Central memory CD8-positive, alpha-beta T cell (primary cell): ENCODE results near the gene HNF1A.
"Not testable (repeated sequence)": the region's sequence is repeated elsewhere in the genome, so short reads cannot be mapped to it uniquely, and the experiment has no call there.

Experiments
- ATAC-seq: fragments of 150-1000 bp; cut with Tn5 transposase; replicated peaks from 2 replicates; pipeline ENCODE4 v1.10.0; 2022; ENCODE audit warnings: mild to moderate bottlenecking, moderate FRiP score, moderate number of reproducible peaks; ENCODE audit not compliant: poor library complexity, severe bottlenecking; ENCODE audit errors: extremely low read depth
- DNase-seq, 2 donors: peaks; one replicate each; pipeline ENCODE4 v3.0.0; 2021; ENCODE audit warnings: low spot score in 2 of 2
- H3K27ac Mint-ChIP-seq: one replicate; pipeline ENCODE4 v1.8.0; 2022; ENCODE audit warnings: low read depth, mild to moderate bottlenecking, moderate library complexity, mixed read lengths
- H3K27me3 Mint-ChIP-seq: one replicate; pipeline ENCODE4 v1.8.0; 2022; ENCODE audit warnings: mixed read lengths
- H3K36me3 Mint-ChIP-seq: one replicate; pipeline ENCODE4 v1.8.0; 2022; ENCODE audit warnings: mild to moderate bottlenecking, moderate library complexity, mixed read lengths; ENCODE audit not compliant: insufficient read depth
- H3K4me1 Mint-ChIP-seq: one replicate; pipeline ENCODE4 v1.8.0; 2022; ENCODE audit warnings: mixed read lengths
- H3K4me3 Mint-ChIP-seq: one replicate; pipeline ENCODE4 v1.8.0; 2022; ENCODE audit warnings: mild to moderate bottlenecking, moderate library complexity, mixed read lengths
- H3K9me3 Mint-ChIP-seq: one replicate; pipeline ENCODE4 v1.8.0; 2022; ENCODE audit warnings: mixed read lengths

HNF1A gene

DNA sequence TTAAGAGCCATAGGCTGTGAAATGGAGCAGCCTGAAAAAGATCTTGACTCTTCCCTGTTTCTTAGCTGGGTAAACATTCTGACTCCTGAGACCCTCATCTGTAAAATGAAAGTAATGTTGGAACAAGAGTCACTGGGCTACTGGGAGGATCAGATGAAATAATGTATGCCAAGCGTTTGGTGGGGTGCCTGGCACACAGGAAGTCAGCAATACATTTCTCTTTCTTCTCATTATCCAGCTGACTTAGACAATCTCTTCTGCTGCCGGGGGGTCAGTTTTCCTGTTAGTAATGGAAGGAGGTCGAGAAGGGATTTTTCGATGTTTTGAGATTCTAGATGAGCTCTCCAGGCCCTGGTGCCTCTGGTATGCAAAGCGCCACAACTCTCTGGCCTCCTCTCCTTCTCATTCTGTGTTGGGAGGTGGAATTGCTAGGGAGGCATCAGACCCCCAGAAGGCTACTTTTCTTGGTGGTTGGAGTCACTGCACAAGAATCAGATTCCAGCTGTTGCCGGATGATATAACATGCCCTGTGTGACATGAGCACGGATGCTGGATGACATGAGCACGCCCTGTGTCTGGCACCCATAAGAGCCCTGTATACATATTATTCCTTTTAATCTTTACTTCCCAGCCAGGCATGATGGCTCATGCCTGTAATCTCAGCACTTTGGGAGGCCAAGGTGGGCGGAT, 56.4 kb downstream of the HNF1A start:
- peak overlapping the region; percentile 91 for H3K27ac Mint-ChIP-seq

DNA sequence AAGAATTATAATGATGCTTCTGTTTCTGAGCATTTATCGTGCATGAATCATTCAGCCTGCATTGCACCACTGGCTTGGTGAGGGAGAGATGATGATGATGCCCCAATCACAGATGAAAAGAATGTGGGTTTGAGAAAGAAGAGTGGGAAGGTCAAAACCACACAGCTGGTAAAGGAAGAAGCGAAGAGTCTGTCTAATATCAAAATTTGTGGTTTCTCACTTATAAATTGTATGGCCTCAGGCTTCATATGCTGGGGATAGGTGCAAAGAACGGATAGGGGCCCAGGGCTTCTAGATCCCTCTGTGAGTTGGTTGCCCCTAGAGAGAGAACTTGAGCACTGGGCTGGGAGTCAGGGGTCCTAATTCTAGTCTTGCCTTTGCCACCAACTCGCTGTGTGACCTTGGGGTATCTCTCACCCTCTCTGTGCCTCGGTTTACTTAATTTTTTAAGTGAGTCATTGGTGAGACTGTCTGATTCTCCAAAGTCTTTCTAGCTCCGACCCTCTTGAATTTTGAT, 58.5 kb downstream of the HNF1A start:
- H3K27ac Mint-ChIP-seq, result peak overlapping the region; percentile 98
- H3K4me1 Mint-ChIP-seq, result peaks cover 60% of the 10 kb centered on the region
- H3K36me3 Mint-ChIP-seq, result peaks cover 47% of the 10 kb centered on the region
- no peaks in the 10 kb centered on the region for H3K27me3 Mint-ChIP-seq
- peak; percentile 33 for ATAC-seq
- DNase-seq, result peak in 1 of 2 donors; percentile 46
- H3K9me3 Mint-ChIP-seq, result no peaks in the 10 kb centered on the region
- peak overlapping the region; percentile 94 for H3K4me3 Mint-ChIP-seq

More for the DNA sequence above, 56.4 kb downstream of the HNF1A start:
- ATAC-seq (no peak), DNase-seq (no peak)
- Mint-ChIP-seq H3K27me3 (no peaks in the 10 kb centered on the region), H3K36me3 (peaks cover 63% of the 10 kb centered on the region), H3K9me3 (no peaks in the 10 kb centered on the region), H3K4me1 (peaks cover 60% of the 10 kb centered on the region), H3K4me3 (peak overlapping the region; percentile 68)

DNA sequence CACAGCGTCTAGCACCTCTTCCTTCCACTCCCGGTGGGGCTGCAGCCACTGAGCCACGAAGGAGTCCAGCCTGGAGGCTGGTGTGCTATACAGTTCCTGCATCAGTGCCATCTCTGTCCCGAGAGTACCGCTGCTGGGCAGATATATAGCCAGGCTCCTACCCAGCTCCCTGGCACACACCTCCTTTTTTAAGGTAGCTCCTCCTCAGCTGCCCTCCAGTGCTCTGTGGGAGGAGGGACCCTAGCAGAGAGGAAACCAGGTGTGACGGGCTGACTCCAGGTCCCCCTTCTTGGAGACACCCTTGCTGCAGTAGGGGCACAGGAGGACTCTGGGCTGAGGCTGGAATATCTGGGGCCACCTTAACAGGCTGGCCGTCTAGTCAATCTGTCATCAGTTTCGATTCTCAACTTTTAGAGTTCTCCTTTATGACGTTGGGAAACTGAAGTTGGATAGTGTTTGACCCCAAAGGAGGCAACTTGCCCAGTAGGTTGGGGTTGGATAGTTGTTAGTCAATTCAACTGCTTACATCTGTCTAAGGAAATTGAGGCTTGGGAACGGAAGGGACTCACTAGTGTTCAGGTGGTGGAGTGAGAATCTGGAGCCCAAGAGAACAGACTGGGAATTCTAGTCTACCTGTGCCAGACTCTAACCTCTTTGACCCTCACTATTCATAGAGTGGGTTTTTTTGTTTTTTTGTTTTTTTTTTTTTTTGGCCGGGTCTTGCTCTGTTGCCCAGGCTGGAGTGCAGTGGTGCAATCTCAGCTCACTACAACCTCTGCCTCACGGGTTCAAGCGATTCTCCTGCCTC, 60.7 kb downstream of the HNF1A start, which contains the start of gene OASL:
TSS of gene OASL (minus strand) at position 386 of the 808 bp plus-strand sequence. CDS start at position 111, 275 bp downstream.
- Mint-ChIP-seq H3K36me3 (peaks cover 30% of the 10 kb centered on the region), H3K4me1 (peaks cover 43% of the 10 kb centered on the region), H3K27me3 (no peaks in the 10 kb centered on the region), H3K9me3 (no peaks in the 10 kb centered on the region), H3K27ac (peak within 1 kb of the TSS; percentile 98), H3K4me3 (peak within 1 kb of the TSS; percentile 94)
- peak; percentile 54 for ATAC-seq
- peak; percentile 52 to 73 for DNase-seq

DNA sequence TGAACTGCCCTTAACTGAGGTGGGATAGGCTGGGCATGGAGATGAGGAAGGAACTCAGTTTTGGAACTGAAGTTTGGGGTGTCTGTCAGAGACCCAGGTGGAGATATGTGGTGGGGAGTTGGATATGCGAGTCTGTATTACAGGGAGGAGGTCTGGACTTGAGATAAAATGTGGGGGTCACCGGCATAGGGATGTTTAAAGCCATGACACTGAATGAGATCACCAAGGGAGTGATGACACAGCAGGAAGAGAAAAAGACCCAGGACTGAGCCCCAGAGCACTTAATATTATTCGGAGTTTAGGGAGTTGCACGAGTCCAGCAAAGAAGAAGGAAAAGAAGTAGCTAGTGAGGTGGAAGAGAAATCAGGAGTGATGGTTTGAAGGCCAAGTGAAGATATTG, 64.7 kb downstream of the HNF1A start:
- peak overlapping the region; percentile 4 for H3K27ac Mint-ChIP-seq
- no peak overlapping the region for H3K4me3 Mint-ChIP-seq
- no peaks in the 10 kb centered on the region for H3K27me3 Mint-ChIP-seq
- H3K36me3 Mint-ChIP-seq, result peaks cover 11% of the 10 kb centered on the region
- H3K9me3 Mint-ChIP-seq, result no peaks in the 10 kb centered on the region
- no peak for ATAC-seq
- DNase-seq, result no peak
- H3K4me1 Mint-ChIP-seq, result peaks cover 13% of the 10 kb centered on the region

DNA sequence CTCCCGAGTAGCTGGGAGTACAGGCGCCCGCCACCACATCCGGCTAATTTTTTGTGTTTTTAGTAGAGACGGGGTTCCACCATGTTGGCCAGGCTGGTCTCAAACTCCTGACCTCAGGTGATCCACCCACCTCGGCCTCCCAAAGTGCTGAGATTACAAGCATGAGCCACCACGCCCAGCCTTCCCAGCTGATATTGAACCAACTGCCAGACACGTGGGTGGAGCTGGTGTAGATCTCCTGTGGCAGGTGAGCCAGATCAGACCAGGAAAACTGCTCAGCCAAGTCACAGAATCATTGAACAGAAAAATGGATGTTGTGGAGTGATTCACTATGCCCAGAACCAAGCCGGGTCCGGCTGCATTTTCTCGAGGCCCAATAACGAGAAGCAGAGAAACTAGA, 69.1 kb downstream of the HNF1A start:
- H3K4me1 Mint-ChIP-seq, H3K36me3 Mint-ChIP-seq, H3K9me3 Mint-ChIP-seq, H3K4me3 Mint-ChIP-seq, ATAC-seq, H3K27ac Mint-ChIP-seq, DNase-seq, H3K27me3 Mint-ChIP-seq: not testable (repeated sequence)

DNA sequence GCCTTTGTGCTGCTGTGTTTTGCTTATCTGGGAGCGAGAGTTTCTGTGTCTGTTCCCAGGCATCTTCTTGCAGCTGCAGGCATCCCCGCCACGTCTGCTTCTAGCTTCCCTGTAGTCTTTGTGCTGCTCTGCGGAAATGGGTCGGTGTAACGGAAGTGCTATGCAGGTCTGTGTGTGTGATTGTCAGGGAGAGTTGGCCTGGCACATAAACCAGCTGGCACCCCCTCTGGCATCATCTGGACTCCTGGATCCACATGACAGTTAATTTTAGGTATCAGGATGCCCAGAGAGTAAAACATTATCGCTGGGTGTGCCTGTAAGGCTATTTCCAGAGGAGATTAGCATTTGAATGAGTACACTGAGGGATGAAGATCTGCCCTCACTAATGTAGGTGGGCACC, 70.1 kb downstream of the HNF1A start:
- Mint-ChIP-seq H3K27ac (peak overlapping the region; percentile 81), H3K4me3 (peak overlapping the region; percentile 67), H3K9me3 (no peaks in the 10 kb centered on the region), H3K4me1 (no peaks in the 10 kb centered on the region), H3K27me3 (no peaks in the 10 kb centered on the region), H3K36me3 (no peaks in the 10 kb centered on the region)
- no peak for ATAC-seq
- no peak for DNase-seq

DNA sequence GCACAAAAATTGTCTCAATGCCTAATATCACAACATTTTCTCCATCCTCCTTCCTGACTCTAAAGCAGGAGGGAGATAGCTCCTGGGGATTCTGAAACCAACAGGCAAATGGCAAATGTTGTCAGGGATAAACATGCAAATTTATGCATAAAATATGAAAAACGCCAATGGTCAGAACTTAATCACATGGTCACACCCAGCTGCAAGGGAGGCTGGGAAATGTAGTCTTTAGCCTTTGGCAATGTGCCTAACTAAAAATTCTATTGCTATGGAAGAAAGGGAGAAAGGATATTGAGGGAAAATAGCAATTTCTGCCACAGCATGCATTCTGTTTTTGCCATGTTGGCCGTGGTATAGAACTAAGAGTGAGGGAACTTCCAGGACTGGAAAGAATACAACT, 72.4 kb downstream of the HNF1A start:
- Mint-ChIP-seq H3K36me3 (no peaks in the 10 kb centered on the region), H3K4me3 (no peak overlapping the region), H3K27me3 (no peaks in the 10 kb centered on the region), H3K9me3 (no peaks in the 10 kb centered on the region), H3K4me1 (no peaks in the 10 kb centered on the region), H3K27ac (no peak overlapping the region)
- DNase-seq (no peak), ATAC-seq (no peak)
